Amniotic stem cell (primary cell): ENCODE data around the gene ST3GAL4.
"Not testable (repeated sequence)": the region's sequence is repeated elsewhere in the genome, so short reads cannot be mapped to it uniquely, and the experiment has no call there.

ENCODE experiments used
- DNase-seq: peaks from one replicate; lab custom pipeline; 2025; lab: John Stamatoyannopoulos, UW

ST3GAL4 gene

GRCh38 chr11:126387857-126388256, 32.4 kb downstream of the ST3GAL4 start:
- DNase-seq: no peak

GRCh38 chr11:126390272-126390867, 34.9 kb downstream of the ST3GAL4 start:
- no peak for DNase-seq

GRCh38 chr11:126391286-126391954, 35.9 kb downstream of the ST3GAL4 start:
- no peak for DNase-seq

GRCh38 chr11:126391970-126392632, 36.6 kb downstream of the ST3GAL4 start:
- DNase-seq: no peak

GRCh38 chr11:126392633-126393013, 37.1 kb downstream of the ST3GAL4 start:
- no peak for DNase-seq

- no peak for DNase-seq
These were observed 37.7 kb downstream of the ST3GAL4 start for GRCh38 chr11:126393143-126393542.

- no peak for DNase-seq
These were observed 38.5 kb downstream of the ST3GAL4 start for GRCh38 chr11:126394036-126394435.

- DNase-seq: not testable (repeated sequence)
These were observed 39.2 kb downstream of the ST3GAL4 start for GRCh38 chr11:126394634-126395072.

- not testable (repeated sequence) for DNase-seq
These were observed 40.3 kb downstream of the ST3GAL4 start for GRCh38 chr11:126395784-126396183.

GRCh38 chr11:126396266-126396665, 40.8 kb downstream of the ST3GAL4 start:
- DNase-seq: not testable (repeated sequence)

GRCh38 chr11:126396965-126397364, 41.5 kb downstream of the ST3GAL4 start:
- DNase-seq: no peak

- DNase-seq: no peak
These were observed 42.8 kb downstream of the ST3GAL4 start for GRCh38 chr11:126398296-126398695.

- DNase-seq: no peak
These were observed 43.2 kb downstream of the ST3GAL4 start for GRCh38 chr11:126398721-126399120.

- DNase-seq: no peak
These were observed 44.5 kb downstream of the ST3GAL4 start for GRCh38 chr11:126400019-126400418.

- DNase-seq: no peak
These were observed 45.0 kb downstream of the ST3GAL4 start for GRCh38 chr11:126400479-126400878.

GRCh38 chr11:126403022-126403581, 47.6 kb downstream of the ST3GAL4 start:
- DNase-seq: no peak

- no peak for DNase-seq
These were observed 48.2 kb downstream of the ST3GAL4 start for GRCh38 chr11:126403658-126404057.

GRCh38 chr11:126404367-126404766, 48.9 kb downstream of the ST3GAL4 start:
- DNase-seq: no peak

- no peak for DNase-seq
These were observed 49.9 kb downstream of the ST3GAL4 start for GRCh38 chr11:126405374-126405773.

GRCh38 chr11:126405906-126406305, 50.4 kb downstream of the ST3GAL4 start:
- DNase-seq: no peak

GRCh38 chr11:126406368-126406767, 50.9 kb downstream of the ST3GAL4 start:
- DNase-seq: no peak

- no peak for DNase-seq
These were observed 51.6 kb downstream of the ST3GAL4 start for GRCh38 chr11:126407101-126407521.
